Gastrocnemius medialis (tissue), 4 donors: ENCODE data around the gene ABI1. TPM values are rescaled to one million over a fixed set of nuclear protein-coding genes. Genes with fewer than 3 reads are reported as not detected.

Experiments used
- ATAC-seq, 2 donors: fragments of 150-250 bp; one replicate each; pipeline ENCODE4 v1.9.1; 2016
- DNase-seq, 2 donors: peaks; one replicate each; pipeline ENCODE4 v3.0.0-alpha.2; 2019
- H3K27ac ChIP-seq, 4 donors: fragments of 200-600 bp; sonication (generic); 1 replicate in 1 of 4; 2 replicates in 3 of 4; pipeline ENCODE4 v1.5.1; 2016 to 2018; ENCODE audit warnings: mild to moderate bottlenecking in 2 of 4, moderate library complexity in 1 of 4
- H3K27me3 ChIP-seq, 3 donors: fragments of 200-600 bp; sonication (generic) in 2 of 3; 1 replicate in 1 of 3; 2 replicates in 2 of 3; pipeline versions ENCODE4 v1.5.1 to v1.6.0; 2016 to 2019; ENCODE audit warnings: mild to moderate bottlenecking in 1 of 3, moderate library complexity in 1 of 3
- H3K36me3 ChIP-seq, 2 donors: fragments of 200-600 bp; sonication (generic) in 1 of 2; one replicate each; pipeline ENCODE4 v1.5.1; 2017 to 2018
- H3K4me1 ChIP-seq, 2 donors: fragments of 200-600 bp; sonication (generic) in 1 of 2; one replicate each; pipeline ENCODE4 v1.5.1; 2016 to 2017; ENCODE audit warnings: mild to moderate bottlenecking in 2 of 2
- H3K4me3 ChIP-seq, 4 donors: fragments of 200-600 bp; sonication (generic) in 3 of 4; 1 replicate in 1 of 4; 2 replicates in 3 of 4; pipeline ENCODE4 v1.5.1; 2016 to 2019; ENCODE audit warnings: mild to moderate bottlenecking in 2 of 4
- H3K9me3 ChIP-seq, 3 donors: fragments of 200-600 bp; sonication (generic) in 2 of 3; 1 replicate in 1 of 3; 2 replicates in 2 of 3; pipeline ENCODE4 v1.5.1; 2016 to 2019
- POLR2A ChIP-seq, 2 donors: fragments of 450-650 bp; IDR thresholded peaks; one replicate each; pipeline ENCODE4 v1.6.1; 2017; ENCODE audit warnings: antibody characterized with exemption in 2 of 2, mild to moderate bottlenecking in 2 of 2, moderate library complexity in 2 of 2
- in situ Hi-C, 4 donors: fragments of 200-750 bp; cut with MboI; loops; one replicate each; pipeline versions ENCODE4 v1.15.0 to v1.8.0; 2017; ENCODE audit warnings: low sequenced_read_pairs in 4 of 4
- intact Hi-C: fragments of 100-400 bp; cut with DNase I; formaldehyde crosslinking; loops from one replicate; pipeline ENCODE4 v1.15.1; 2023; ENCODE audit warnings: low total_unique reads
- total RNA-seq, 4 donors: library from RNA; depleted of rRNA; stranded (reverse); fragments of >200 nt; gene quantifications; one replicate each; pipeline versions ENCODE4 v1.1.0 to v1.2.3, GENCODE V29; 2016
- TF ChIP-seq, protein P1 (sequence below), 5 experiments: fragments of 450-650 bp in 3 of 5; fragments of 200-600 bp in 2 of 5; sonication (generic) in 2 of 5; IDR thresholded peaks in 4 of 5; conservative IDR thresholded peaks in 1 of 5; 1 replicate in 4 of 5; 2 replicates in 1 of 5; pipeline ENCODE4 v1.5.1; 2016 to 2019; ENCODE audit warnings: antibody characterized with exemption in 5 of 5, mild to moderate bottlenecking in 3 of 5, moderate library complexity in 3 of 5

ABI1 gene
- total RNA-seq, 4 donors from 2014 or later: 20.9 to 32.6 (median 28.3) TPM

DNA sequence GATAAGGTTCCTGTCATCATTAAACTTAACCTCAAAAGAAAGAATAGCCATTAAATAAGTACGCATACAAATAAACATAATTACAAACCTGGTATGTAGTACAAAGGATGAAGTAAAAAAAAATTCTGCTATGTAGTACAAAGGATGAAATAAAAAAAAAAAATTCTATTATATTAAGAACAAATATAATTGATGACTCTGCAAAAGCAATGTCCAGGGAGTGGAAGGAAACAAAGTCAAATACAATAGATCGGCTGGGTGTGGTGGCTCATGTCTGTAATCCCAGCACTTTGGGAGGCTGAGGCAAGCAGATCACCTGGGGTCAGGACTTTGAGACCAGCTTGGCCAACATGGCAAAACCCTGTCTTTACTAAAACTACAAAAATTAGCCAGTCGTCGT lies 56.9 kb downstream of the ABI1 start:
- Histone ChIP-seq H3K9me3 (no peaks in the 10 kb centered on the region), H3K4me1 (peaks cover 28 to 57% of the 10 kb centered on the region in 2 donors), H3K4me3 (no peak overlapping the region), H3K27me3 (no peaks in the 10 kb centered on the region), H3K27ac (no peak overlapping the region), H3K36me3 (no peaks in the 10 kb centered on the region)
- in situ Hi-C loops: no loop called here
- TF ChIP-seq, protein P1, sequence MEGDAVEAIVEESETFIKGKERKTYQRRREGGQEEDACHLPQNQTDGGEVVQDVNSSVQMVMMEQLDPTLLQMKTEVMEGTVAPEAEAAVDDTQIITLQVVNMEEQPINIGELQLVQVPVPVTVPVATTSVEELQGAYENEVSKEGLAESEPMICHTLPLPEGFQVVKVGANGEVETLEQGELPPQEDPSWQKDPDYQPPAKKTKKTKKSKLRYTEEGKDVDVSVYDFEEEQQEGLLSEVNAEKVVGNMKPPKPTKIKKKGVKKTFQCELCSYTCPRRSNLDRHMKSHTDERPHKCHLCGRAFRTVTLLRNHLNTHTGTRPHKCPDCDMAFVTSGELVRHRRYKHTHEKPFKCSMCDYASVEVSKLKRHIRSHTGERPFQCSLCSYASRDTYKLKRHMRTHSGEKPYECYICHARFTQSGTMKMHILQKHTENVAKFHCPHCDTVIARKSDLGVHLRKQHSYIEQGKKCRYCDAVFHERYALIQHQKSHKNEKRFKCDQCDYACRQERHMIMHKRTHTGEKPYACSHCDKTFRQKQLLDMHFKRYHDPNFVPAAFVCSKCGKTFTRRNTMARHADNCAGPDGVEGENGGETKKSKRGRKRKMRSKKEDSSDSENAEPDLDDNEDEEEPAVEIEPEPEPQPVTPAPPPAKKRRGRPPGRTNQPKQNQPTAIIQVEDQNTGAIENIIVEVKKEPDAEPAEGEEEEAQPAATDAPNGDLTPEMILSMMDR (IDR thresholded peaks at IDR 0.05 in 4 of 5, conservative IDR thresholded peaks at IDR 0.05 in 1 of 5): no peak
- no peak for TF ChIP-seq POLR2A (IDR thresholded peaks at IDR 0.05)
- ATAC-seq (no peak), DNase-seq (no peak)
- intact Hi-C loops: no loop called here

DNA sequence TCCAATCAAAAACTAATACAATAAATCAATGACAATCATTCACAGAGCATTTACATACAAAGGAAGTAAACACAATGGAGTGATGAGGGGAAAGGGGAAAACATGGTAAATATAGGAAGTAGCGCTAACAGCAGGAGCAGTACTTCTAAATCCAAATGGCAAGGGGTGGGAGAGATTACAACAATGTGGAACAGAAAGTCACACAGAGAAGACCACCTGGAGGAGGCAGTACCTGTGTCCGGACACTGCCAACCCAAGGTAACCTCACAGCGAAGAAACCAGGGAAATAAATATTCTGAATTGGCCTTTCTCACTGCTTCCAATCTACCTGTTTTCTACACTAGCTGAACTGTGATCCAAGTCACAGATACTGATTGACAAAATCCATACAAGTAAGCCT lies 58.2 kb downstream of the ABI1 start:
- ATAC-seq (no peak), DNase-seq (no peak)
- in situ Hi-C loops: no loop called here
- Histone ChIP-seq H3K4me3 (no peak overlapping the region), H3K4me1 (peaks cover 28 to 57% of the 10 kb centered on the region in 2 donors), H3K9me3 (no peaks in the 10 kb centered on the region), H3K27me3 (no peaks in the 10 kb centered on the region), H3K27ac (no peak overlapping the region), H3K36me3 (no peaks in the 10 kb centered on the region)
- TF ChIP-seq POLR2A (IDR thresholded peaks at IDR 0.05): no peak
- TF ChIP-seq, protein P1 (IDR thresholded peaks at IDR 0.05 in 4 of 5, conservative IDR thresholded peaks at IDR 0.05 in 1 of 5): no peak
- intact Hi-C loops: no loop called here

DNA sequence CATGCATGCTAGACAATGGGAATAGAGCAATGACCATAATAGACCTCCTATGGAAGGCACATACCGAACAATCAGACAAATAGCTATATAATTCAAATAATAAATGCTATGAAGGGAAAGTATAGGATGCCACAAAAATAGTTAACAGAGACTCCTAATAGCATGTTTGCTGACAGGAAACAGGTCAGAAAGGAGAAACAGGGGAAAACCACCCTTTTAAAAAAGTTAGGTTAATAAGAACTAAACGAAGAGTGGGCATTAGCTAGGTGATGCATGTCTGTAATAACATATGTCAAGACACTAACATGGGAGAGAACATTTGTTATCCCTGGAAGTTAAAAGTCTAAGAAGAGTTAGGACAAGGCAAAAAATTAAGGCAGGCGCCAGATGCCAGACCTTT lies 58.9 kb downstream of the ABI1 start:
- no peak for ATAC-seq
- Histone ChIP-seq H3K4me1 (peaks cover 28 to 57% of the 10 kb centered on the region in 2 donors), H3K27me3 (no peaks in the 10 kb centered on the region), H3K9me3 (no peaks in the 10 kb centered on the region), H3K36me3 (no peaks in the 10 kb centered on the region), H3K27ac (no peak overlapping the region), H3K4me3 (no peak overlapping the region)
- no peak for DNase-seq
- in situ Hi-C loops (no loop called here), intact Hi-C loops (no loop called here)
- TF ChIP-seq, protein P1 (IDR thresholded peaks at IDR 0.05 in 4 of 5, conservative IDR thresholded peaks at IDR 0.05 in 1 of 5): no peak
- no peak for TF ChIP-seq POLR2A (IDR thresholded peaks at IDR 0.05)

DNA sequence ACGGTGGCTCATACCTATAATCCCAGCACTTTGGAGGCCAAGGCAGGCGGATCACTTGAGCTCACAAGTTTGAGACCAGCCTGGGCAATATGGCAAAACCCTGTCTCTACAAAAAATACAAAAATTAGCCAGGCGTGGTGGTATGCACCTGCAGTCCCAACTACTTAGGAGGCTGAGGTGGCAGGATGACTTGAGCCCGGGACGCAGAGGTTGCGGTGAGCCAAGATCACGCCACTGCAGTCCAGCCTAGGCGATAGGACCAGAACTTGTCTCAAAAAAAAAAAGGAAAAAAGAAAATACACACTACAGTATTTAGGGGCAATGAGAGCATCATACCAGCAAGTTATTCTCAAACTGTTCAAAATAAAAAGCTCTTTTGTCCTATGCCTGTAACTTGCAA lies 59.5 kb downstream of the ABI1 start:
- H3K9me3 ChIP-seq: no peaks in the 10 kb centered on the region
- H3K36me3 ChIP-seq: no peaks in the 10 kb centered on the region
- H3K27ac ChIP-seq: no peak overlapping the region
- peaks cover 28 to 54% of the 10 kb centered on the region in 2 donors for H3K4me1 ChIP-seq
- in situ Hi-C loops: no loop called here
- DNase-seq: no peak
- ATAC-seq: no peak
- H3K4me3 ChIP-seq: no peak overlapping the region
- TF ChIP-seq, protein P1 (IDR thresholded peaks at IDR 0.05 in 4 of 5, conservative IDR thresholded peaks at IDR 0.05 in 1 of 5): no peak
- no peak for TF ChIP-seq POLR2A (IDR thresholded peaks at IDR 0.05)
- H3K27me3 ChIP-seq: no peaks in the 10 kb centered on the region
- intact Hi-C loops: no loop called here

DNA sequence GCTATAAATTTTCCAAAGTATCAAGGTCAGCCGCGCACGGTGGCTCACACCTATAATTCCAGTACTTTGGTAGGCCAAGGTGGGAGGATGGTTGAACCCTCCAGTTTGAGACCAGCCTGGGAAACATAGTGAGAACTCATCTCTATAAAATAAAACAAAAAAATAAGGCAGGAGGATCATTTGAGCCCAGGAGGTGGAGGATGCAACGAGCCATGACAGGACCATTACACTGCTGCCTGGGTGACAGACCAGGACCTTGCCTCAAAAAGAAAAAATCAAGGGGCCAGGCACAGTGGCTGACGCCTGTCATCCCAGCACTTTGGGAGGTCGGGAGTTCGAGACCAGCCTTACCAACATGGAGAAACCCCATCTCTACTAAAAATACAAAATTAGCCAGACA lies 60.3 kb downstream of the ABI1 start:
- H3K9me3 ChIP-seq: peaks cover 0 to 5% (median 0%) of the 10 kb centered on the region in 3 donors
- intact Hi-C loops (no loop called here), in situ Hi-C loops (no loop called here)
- H3K27me3 ChIP-seq: no peaks in the 10 kb centered on the region
- ATAC-seq: no peak
- no peak for DNase-seq
- H3K27ac ChIP-seq: no peak overlapping the region
- no peaks in the 10 kb centered on the region for H3K36me3 ChIP-seq
- H3K4me3 ChIP-seq: no peak overlapping the region
- TF ChIP-seq, protein P1 (IDR thresholded peaks at IDR 0.05 in 4 of 5, conservative IDR thresholded peaks at IDR 0.05 in 1 of 5): no peak
- no peak for TF ChIP-seq POLR2A (IDR thresholded peaks at IDR 0.05)
- H3K4me1 ChIP-seq: peaks cover 28 to 48% of the 10 kb centered on the region in 2 donors
